Pancreas (tissue), 10 donors: Measurements from ENCODE around the gene ATP8A2. TPM values are rescaled to one million over a fixed set of nuclear protein-coding genes. Genes with fewer than 3 reads are reported as not detected.

Experiments used
- ATAC-seq, 4 donors: fragments of 200-7000 bp; cut with Tn5 transposase; one replicate each; pipeline versions ENCODE4 v1.8.0 to v1.9.1; 2020; ENCODE audit warnings: mild to moderate bottlenecking in 4 of 4, moderate library complexity in 4 of 4
- DNase-seq, 6 donors: peaks; one replicate each; pipeline ENCODE4 v3.0.0-alpha.2; 2020
- FAIRE-seq: peaks from 2 replicates; lab custom pipeline; 2012; peaks lifted over from hg19 to GRCh38; lab: Jason Lieb, UNC
- H3K27ac ChIP-seq, 4 donors: fragments of 200-600 bp; sonication (generic); 1 replicate in 3 of 4; 2 replicates in 1 of 4; pipeline versions ENCODE4 v1.5.0 to v1.8.0; 2020
- H3K27me3 ChIP-seq, 4 donors: fragments of 200-600 bp; one replicate each; pipeline ENCODE4 v1.8.0; 2021
- H3K36me3 ChIP-seq, 3 donors: fragments of 200-600 bp; sonication (generic) in 1 of 3; one replicate each; pipeline versions ENCODE4 v1.5.0 to v1.8.0; 2020 to 2021
- H3K4me1 ChIP-seq, 3 donors: fragments of 200-600 bp; one replicate each; pipeline ENCODE4 v1.8.0; 2021
- H3K4me3 ChIP-seq, 4 donors: fragments of 200-600 bp; sonication (generic) in 2 of 4; one replicate each; pipeline versions ENCODE4 v1.5.0 to v1.8.0; 2020 to 2021
- H3K9me3 ChIP-seq, 4 donors: fragments of 200-600 bp; one replicate each; pipeline ENCODE4 v1.8.0; 2021
- CTCF ChIP-seq, 4 donors: fragments of 200-600 bp; sonication (generic) in 3 of 4; IDR thresholded peaks; one replicate each; pipeline versions ENCODE4 v1.5.0 to v1.8.0; 2021; ENCODE audit warnings: antibody characterized with exemption in 4 of 4
- WGBS, 2 donors: extraction: QIAGEN DNeasy Blood & Tissue Kit; methylation state at CpG; one replicate each; pipeline ENCODE4 v1.1.7; 2013; 5-methylcytosine and 5-hydroxymethylcytosine counted together
- intact Hi-C, 3 donors: fragments of 100-400 bp; cut with DNase I; formaldehyde crosslinking; loops; one replicate each; pipeline versions ENCODE4 v1.11.1 to v1.14.2; 2022
- polyA plus RNA-seq, 2 donors: library from polyadenylated mRNA; stranded (reverse); fragments of 200-250 nt; gene quantifications; one replicate each; pipeline ENCODE4 v1.2.3, GENCODE V29; 2013
- total RNA-seq, 6 donors: library from RNA; stranded (reverse); fragmentation: NEBNext Ultra II Directional in 4 of 6; extraction: Animal tissue kit (Norgen Biotek cat#: 25700) in 4 of 6; gene quantifications; one replicate each; pipeline versions ENCODE4 v1.2.1 to v1.2.4, GENCODE V29; 2021 to 2023
- donor health status: healthy with polysubstance abuse.
- donor health status: DM: no; HTN: no; CAD: no; lungs with moderate emphysema.
- donor health status: DM: no; HTN: no; CAD: no.
- donor health status: control.
- donor health status: control.
- donor health status: Bipolar disorder and iron deficiency.
- donor health status: DM: yes; HTN: yes; CAD: no.
- donor health status: DM: no; HTN: no; CAD: no.
- donor health status: DM: no; HTN: no; CAD: no.
- donor health status: DM: yes; HTN: yes; CAD: no.

ATP8A2 gene
- total and polyA plus RNA-seq, 8 donors: 0.04 to 0.28 (median 0.14) TPM

GRCh38 chr13:25753976-25754375 is 382.2 kb downstream of the ATP8A2 start:
- DNase-seq: no peak
- no peak for TF ChIP-seq CTCF (IDR thresholded peaks at IDR 0.05)
- no peaks in the 10 kb centered on the region for H3K27me3 ChIP-seq
- H3K4me1 ChIP-seq: peaks cover 0 to 9% (median 0%) of the 10 kb centered on the region in 3 donors
- H3K36me3 ChIP-seq: no peaks in the 10 kb centered on the region
- H3K9me3 ChIP-seq: no peaks in the 10 kb centered on the region
- no peak overlapping the region for H3K4me3 ChIP-seq
- no peak for ATAC-seq
- 35 to 38% methylated on average over 7 of the region's 7 CpGs for WGBS, 2 donors
- H3K27ac ChIP-seq: no peak overlapping the region
- intact Hi-C loops: no loop called here
- no peak for FAIRE-seq

- FAIRE-seq (no peak), DNase-seq (no peak), ATAC-seq (no peak)
- intact Hi-C loops: no loop called here
- no peak overlapping the region for H3K27ac ChIP-seq
- TF ChIP-seq CTCF (IDR thresholded peaks at IDR 0.05): no peak
- peaks cover 0 to 9% (median 0%) of the 10 kb centered on the region in 3 donors for H3K4me1 ChIP-seq
- no peaks in the 10 kb centered on the region for H3K9me3 ChIP-seq
- no peaks in the 10 kb centered on the region for H3K27me3 ChIP-seq
- 80 to 82% methylated on average over 5 of the region's 5 CpGs for WGBS, 2 donors
- H3K36me3 ChIP-seq: no peaks in the 10 kb centered on the region
- H3K4me3 ChIP-seq: no peak overlapping the region
Observed at GRCh38 chr13:25756251-25756650, 384.5 kb downstream of the ATP8A2 start.

GRCh38 chr13:25756912-25757311 is 385.1 kb downstream of the ATP8A2 start:
- FAIRE-seq (no peak), DNase-seq (no peak), ATAC-seq (no peak)
- intact Hi-C loops: no loop called here
- Histone ChIP-seq H3K27ac (no peak overlapping the region), H3K27me3 (no peaks in the 10 kb centered on the region), H3K4me1 (peaks cover 0 to 9% (median 0%) of the 10 kb centered on the region in 3 donors), H3K4me3 (no peak overlapping the region), H3K9me3 (no peaks in the 10 kb centered on the region), H3K36me3 (no peaks in the 10 kb centered on the region)
- no peak for TF ChIP-seq CTCF (IDR thresholded peaks at IDR 0.05)
- WGBS, 2 donors: 75 to 81% methylated on average over 8 of the region's 8 CpGs

GRCh38 chr13:25761041-25761440 is 389.3 kb downstream of the ATP8A2 start:
- Histone ChIP-seq H3K36me3 (no peaks in the 10 kb centered on the region), H3K27ac (no peak overlapping the region), H3K9me3 (no peaks in the 10 kb centered on the region), H3K4me3 (no peak overlapping the region), H3K4me1 (no peaks in the 10 kb centered on the region), H3K27me3 (no peaks in the 10 kb centered on the region)
- intact Hi-C loops: no loop called here
- no peak for DNase-seq
- TF ChIP-seq CTCF (IDR thresholded peaks at IDR 0.05): no peak
- ATAC-seq: no peak
- WGBS, 2 donors: 62 to 70% methylated on average over 3 of the region's 3 CpGs
- no peak for FAIRE-seq

- TF ChIP-seq CTCF (IDR thresholded peaks at IDR 0.05): no peak
- Histone ChIP-seq H3K4me1 (no peaks in the 10 kb centered on the region), H3K36me3 (no peaks in the 10 kb centered on the region)
Observed at GRCh38 chr13:25762281-25762680, 390.5 kb downstream of the ATP8A2 start.

More at GRCh38 chr13:25762281-25762680, 390.5 kb downstream of the ATP8A2 start:
- Histone ChIP-seq H3K27ac (no peak overlapping the region), H3K9me3 (no peaks in the 10 kb centered on the region), H3K27me3 (no peaks in the 10 kb centered on the region), H3K4me3 (no peak overlapping the region)
- FAIRE-seq: no peak
- no peak for ATAC-seq
- intact Hi-C loops: no loop called here
- WGBS, 2 donors: 67 to 75% methylated on average over 2 of the region's 2 CpGs
- no peak for DNase-seq
